WTC11 (cell line): ENCODE data around the gene KIDINS220. TPM values are rescaled to one million over a fixed set of nuclear protein-coding genes. Genes with fewer than 3 reads are reported as not detected.

ENCODE experiments used
- AFF4 ChIP-seq: sonication (generic); formaldehyde crosslinking; IDR thresholded peaks from 2 replicates; pipeline ENCODE4 v1.8.1; 2023; ENCODE audit warnings: mild to moderate bottlenecking, missing genetic modification reagents, borderline replicate concordance
- CREB1 ChIP-seq: sonication (generic); formaldehyde crosslinking; IDR thresholded peaks from 2 replicates; pipeline ENCODE4 v1.8.0; 2023; ENCODE audit warnings: mild to moderate bottlenecking, missing genetic modification reagents
- CREM ChIP-seq: sonication (generic); formaldehyde crosslinking; IDR thresholded peaks from 2 replicates; pipeline ENCODE4 v1.8.1; 2022; ENCODE audit warnings: mild to moderate bottlenecking, missing genetic modification reagents, moderate library complexity
- E2F1 ChIP-seq: sonication (generic); formaldehyde crosslinking; IDR thresholded peaks from 2 replicates; pipeline ENCODE4 v1.8.0; 2022; ENCODE audit warnings: mild to moderate bottlenecking, missing genetic modification reagents
- ETV6 ChIP-seq: sonication (generic); formaldehyde crosslinking; IDR thresholded peaks from 2 replicates; pipeline ENCODE4 v1.8.1; 2022; ENCODE audit warnings: mild to moderate bottlenecking, missing genetic modification reagents
- GABPB1 ChIP-seq: sonication (generic); formaldehyde crosslinking; IDR thresholded peaks from 2 replicates; pipeline ENCODE4 v1.8.1; 2023; ENCODE audit warnings: mild to moderate bottlenecking, missing genetic modification reagents
- GTF2I ChIP-seq: fragments of 250-450 bp; sonication (Bioruptor Pico); conservative IDR thresholded peaks from 2 replicates; pipeline ENCODE4 v1.4.0; 2021; ENCODE audit warnings: mild to moderate bottlenecking
- MAX ChIP-seq: sonication (generic); formaldehyde crosslinking; IDR thresholded peaks from 2 replicates; pipeline ENCODE4 v1.8.0; 2022; ENCODE audit warnings: mild to moderate bottlenecking, missing genetic modification reagents
- MLX ChIP-seq: sonication (generic); formaldehyde crosslinking; IDR thresholded peaks from 2 replicates; pipeline ENCODE4 v1.8.1; 2023; ENCODE audit warnings: mild to moderate bottlenecking, missing genetic modification reagents, moderate library complexity
- NFATC4 ChIP-seq: fragments of 250-450 bp; sonication (Bioruptor Pico); IDR thresholded peaks from 2 replicates; pipeline ENCODE4 v1.9.0; 2021; ENCODE audit warnings: mild to moderate bottlenecking
- NFE2L1 ChIP-seq: sonication (generic); formaldehyde crosslinking; IDR thresholded peaks from 2 replicates; pipeline ENCODE4 v1.8.1; 2023; ENCODE audit warnings: missing genetic modification reagents
- PRRX2 ChIP-seq: fragments of 250-450 bp; sonication (Bioruptor Pico); IDR thresholded peaks from 2 replicates; pipeline ENCODE4 v1.8.0; 2021; ENCODE audit warnings: mild to moderate bottlenecking
- RORB ChIP-seq: fragments of 250-450 bp; sonication (Bioruptor Pico); IDR thresholded peaks from 2 replicates; pipeline ENCODE4 v1.9.0; 2021; ENCODE audit warnings: mild to moderate bottlenecking
- STAT6 ChIP-seq: sonication (generic); formaldehyde crosslinking; conservative IDR thresholded peaks from 2 replicates; pipeline ENCODE4 v1.8.1; 2023; ENCODE audit warnings: mild to moderate bottlenecking, low read depth, missing genetic modification reagents, moderate library complexity
- USF2 ChIP-seq: sonication (generic); formaldehyde crosslinking; IDR thresholded peaks from 2 replicates; pipeline ENCODE4 v1.8.1; 2023; ENCODE audit warnings: mild to moderate bottlenecking, missing genetic modification reagents, moderate library complexity
- ZBTB43 ChIP-seq: sonication (generic); formaldehyde crosslinking; IDR thresholded peaks from 2 replicates; pipeline ENCODE4 v1.8.1; 2023; ENCODE audit warnings: mild to moderate bottlenecking, missing genetic modification reagents
- ZNF281 ChIP-seq: sonication (generic); formaldehyde crosslinking; IDR thresholded peaks from 2 replicates; pipeline ENCODE4 v1.8.0; 2023; ENCODE audit warnings: mild to moderate bottlenecking, missing genetic modification reagents
- ZNF425 ChIP-seq: fragments of 250-450 bp; sonication (Bioruptor Pico); conservative IDR thresholded peaks from 2 replicates; pipeline ENCODE4 v1.9.0; 2021; ENCODE audit warnings: mild to moderate bottlenecking
- ZNF512 ChIP-seq: sonication (generic); formaldehyde crosslinking; IDR thresholded peaks from 2 replicates; pipeline ENCODE4 v1.8.1; 2022; ENCODE audit warnings: missing genetic modification reagents, borderline replicate concordance
- total RNA-seq: library from RNA; stranded (reverse); gene quantifications from 3 replicates; pipeline ENCODE4 v1.2.3, GENCODE V29; 2021

The KIDINS220 gene
- total RNA-seq, 1 experiment from 2014 or later, result 23.9 TPM

GRCh38 chr2:8684878-8685696 lies 152.3 kb downstream of the KIDINS220 start (continued):
- TF ChIP-seq AFF4 (CRISPR knock-in tag) (peak; percentile 59; the same call in 1 of the 2 replicates), RORB (CRISPR knock-in tag) (no peak), GABPB1 (CRISPR knock-in tag) (peak; percentile 15; the same call in 1 of the 2 replicates), GTF2I (CRISPR knock-in tag) (no peak), STAT6 (CRISPR knock-in tag) (no peak), CREM (CRISPR knock-in tag) (no peak), E2F1 (CRISPR knock-in tag) (peak; percentile 86), MLX (CRISPR knock-in tag) (no peak), ZNF281 (CRISPR knock-in tag) (peak; percentile 79; the same call in 1 of the 2 replicates), PRRX2 (CRISPR knock-in tag) (0 out of 2 replicates have a peak, but pooled peaks have one; percentile 27), ZNF425 (CRISPR knock-in tag) (no peak), ZBTB43 (CRISPR knock-in tag) (0 out of 2 replicates have a peak, but pooled peaks have one; percentile 55), NFATC4 (CRISPR knock-in tag) (no peak), CREB1 (peak; percentile 54; the same call in 1 of the 2 replicates), ETV6 (0 out of 2 replicates have a peak, but pooled peaks have one; percentile 11), ZNF512 (CRISPR knock-in tag) (no peak), MAX (CRISPR knock-in tag) (peak; percentile 96), USF2 (CRISPR knock-in tag) (peak; percentile 74), NFE2L1 (CRISPR knock-in tag) (peak; percentile 85; the same call in 1 of the 2 replicates)
